ENCODE results near the gene OR10AG1. TPM values are rescaled to one million over a fixed set of nuclear protein-coding genes. Genes with fewer than 3 reads are reported as not detected.

Gene OR10AG1
- total RNA-seq, 1 donor from 2014 or later, result not detected

Other genes with a start within 250 kb of the OR10AG1 start
- not detected in 2 replicates for gene OR5D13, start 196.5 kb downstream of the OR10AG1 start, total RNA-seq
- gene OR5D14, start 174.4 kb downstream of the OR10AG1 start, total RNA-seq, result not detected in 2 replicates
- not detected in 2 replicates for gene OR5L1, start 158.6 kb downstream of the OR10AG1 start, total RNA-seq
- gene OR5D18, start 150.3 kb downstream of the OR10AG1 start, total RNA-seq, result not detected in 2 replicates
- gene OR5L2, start 142.7 kb downstream of the OR10AG1 start, total RNA-seq, result not detected in 2 replicates
- gene OR5D16, start 131.2 kb downstream of the OR10AG1 start, total RNA-seq, result not detected in 2 replicates
- not detected in 2 replicates for gene TRIM51, start 86.6 kb downstream of the OR10AG1 start, total RNA-seq
- not detected in 2 replicates for gene OR5W2, start 55.4 kb downstream of the OR10AG1 start, total RNA-seq
- not detected in 2 replicates for gene OR5I1, start 33.5 kb downstream of the OR10AG1 start, total RNA-seq
- gene OR5F1, start 24.7 kb upstream of the OR10AG1 start, total RNA-seq, result not detected in 2 replicates
- not detected in 2 replicates for gene OR5AS1, start 57.7 kb upstream of the OR10AG1 start, total RNA-seq
- gene OR8I2, start 123.4 kb upstream of the OR10AG1 start, total RNA-seq, result not detected in 2 replicates
- gene OR8H2, start 133.7 kb upstream of the OR10AG1 start, total RNA-seq, result not detected in 2 replicates
- not detected in 2 replicates for gene OR8H3, start 152.4 kb upstream of the OR10AG1 start, total RNA-seq
- not detected in 2 replicates for gene OR8J3, start 170.3 kb upstream of the OR10AG1 start, total RNA-seq
- gene OR8K5, start 190.4 kb upstream of the OR10AG1 start, total RNA-seq, result not detected in 2 replicates
- gene OR5J2, start 206.7 kb upstream of the OR10AG1 start, total RNA-seq, result not detected in 2 replicates